ENCODE results near the gene AFTPH.

DNA sequence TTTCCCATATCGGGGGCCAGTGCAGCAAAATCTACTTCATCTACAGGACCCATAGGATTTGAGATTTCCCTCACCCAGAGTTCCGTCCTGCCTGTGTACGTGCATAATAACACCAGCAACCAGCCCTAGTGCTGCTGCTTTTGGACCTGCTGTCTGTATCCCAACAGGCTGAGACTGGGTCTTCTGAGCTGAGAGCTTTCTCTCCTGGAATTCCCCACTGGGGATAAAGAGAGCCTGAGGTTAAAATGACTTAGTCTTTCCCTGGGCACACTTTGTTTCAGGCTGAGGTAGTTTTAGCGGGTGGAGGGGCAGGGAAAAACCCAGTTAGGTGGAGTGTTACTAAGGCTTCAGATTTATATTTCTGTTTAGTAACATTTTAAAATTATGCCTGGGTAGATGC is 67.1 kb downstream of the AFTPH start:
- TF ChIP-seq ESRRB (CRISPR knock-in tag; IDR thresholded peaks at IDR 0.05; ENCODE audit: borderline replicate concordance) (no peak), RBM15 (IDR thresholded peaks at IDR 0.05; ENCODE audit: insufficient read depth, low read length) (no peak)

Measured in K562 (cell line).